Fibroblast of upper back skin (primary cell): ENCODE data around the gene NFASC.

Experiments used
- DNase-seq: peaks from one replicate; pipeline ENCODE4 v3.0.0-alpha.2; 2013

Gene NFASC

DNA sequence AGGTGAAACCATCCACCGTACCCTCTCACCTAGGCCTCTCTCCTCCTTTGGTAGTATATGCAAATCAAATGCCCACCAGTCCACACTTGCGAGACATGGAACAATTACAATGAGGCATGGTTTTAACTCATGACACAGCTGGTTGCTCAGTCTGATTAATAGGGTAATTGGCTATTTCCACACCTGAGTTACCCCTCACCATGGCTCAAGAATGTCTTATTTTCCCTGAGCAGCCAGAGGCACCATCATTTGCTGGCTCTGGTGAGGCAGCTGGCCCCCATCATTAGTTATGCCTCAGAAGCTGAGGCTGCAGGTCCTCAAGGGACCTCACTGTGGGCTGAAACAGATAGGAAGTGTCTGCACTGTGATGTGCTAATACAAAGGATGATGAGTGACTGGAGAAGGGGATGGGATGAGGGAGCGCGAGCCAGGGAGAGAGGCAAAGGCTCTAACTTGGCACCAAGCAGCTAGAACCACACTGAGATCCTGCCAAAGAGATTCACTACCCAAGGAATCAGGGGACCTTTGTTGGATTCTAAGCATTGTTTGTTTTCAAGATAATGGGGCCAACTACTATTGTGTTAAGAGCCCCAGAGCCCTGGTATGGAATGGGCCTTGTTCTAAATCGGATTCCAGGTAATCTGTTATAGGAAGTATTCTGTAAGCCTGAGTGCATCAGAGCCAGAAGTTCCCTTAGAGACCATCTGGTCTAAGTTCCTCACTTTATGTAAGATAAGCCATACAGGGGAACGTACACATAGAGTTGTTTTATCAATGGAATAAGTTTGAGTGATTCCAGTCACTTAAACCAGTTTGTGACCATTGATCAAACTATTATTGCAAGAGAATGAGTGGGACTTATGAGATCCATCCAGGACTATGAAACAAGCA, 92.3 kb downstream of the NFASC start:
- no peak for DNase-seq

DNA sequence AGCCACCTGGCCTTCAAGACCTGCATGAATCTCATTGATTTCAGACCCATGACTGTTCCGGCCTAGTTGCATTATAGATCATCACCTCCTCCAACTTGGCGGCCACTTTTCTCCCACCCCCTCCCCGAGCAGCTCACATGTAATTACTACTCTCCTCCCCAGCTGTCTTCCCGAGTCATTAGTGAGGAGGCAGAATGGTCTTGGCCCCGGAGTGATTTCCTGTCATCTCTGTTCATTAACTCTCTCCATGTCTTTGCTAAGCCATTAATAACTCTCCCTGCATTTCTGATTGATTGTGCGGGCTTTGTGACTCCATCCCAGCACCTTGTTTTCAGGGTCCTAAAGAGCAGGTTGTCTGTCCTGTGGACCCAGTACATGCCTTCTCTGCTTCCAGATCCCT, 96.8 kb downstream of the NFASC start:
- DNase-seq: no peak

DNA sequence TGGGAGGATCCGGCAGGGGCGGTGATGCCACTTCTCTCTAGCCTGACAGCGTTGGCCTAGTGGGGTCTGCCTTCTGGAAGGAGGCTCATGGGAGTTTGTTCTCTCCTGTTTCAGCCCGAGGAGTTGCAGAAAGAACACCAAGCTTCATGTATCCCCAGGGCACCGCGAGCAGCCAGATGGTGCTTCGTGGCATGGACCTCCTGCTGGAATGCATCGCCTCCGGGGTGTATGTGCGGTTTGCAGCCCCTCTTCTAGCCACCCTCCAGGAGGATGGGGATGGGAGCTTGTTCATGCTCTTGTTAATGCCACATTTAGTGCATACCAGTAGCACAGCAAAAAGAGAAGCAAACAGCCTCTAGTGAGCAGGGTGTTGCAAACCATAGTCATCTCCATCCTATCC, 97.5 kb downstream of the NFASC start:
- no peak for DNase-seq

DNA sequence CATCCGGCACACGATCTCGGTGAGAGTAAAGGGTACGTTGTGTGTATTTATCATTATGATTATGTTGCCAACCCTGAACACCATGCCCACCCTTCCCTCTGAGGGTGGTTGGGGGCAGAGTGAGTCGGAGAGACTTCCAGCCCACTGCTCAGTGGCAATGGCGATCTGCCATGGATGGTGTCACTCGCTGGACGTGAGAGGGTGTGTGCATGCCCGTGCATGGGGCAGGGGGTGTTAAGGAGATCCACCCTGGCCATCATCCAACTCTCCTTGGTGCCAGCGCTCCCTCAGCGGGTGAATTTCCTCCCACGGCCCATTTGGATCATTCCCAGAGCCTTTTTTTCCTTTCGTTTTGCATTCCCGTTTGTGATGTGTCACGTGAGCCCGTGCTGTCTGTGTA, 98.3 kb downstream of the NFASC start:
- no peak for DNase-seq

DNA sequence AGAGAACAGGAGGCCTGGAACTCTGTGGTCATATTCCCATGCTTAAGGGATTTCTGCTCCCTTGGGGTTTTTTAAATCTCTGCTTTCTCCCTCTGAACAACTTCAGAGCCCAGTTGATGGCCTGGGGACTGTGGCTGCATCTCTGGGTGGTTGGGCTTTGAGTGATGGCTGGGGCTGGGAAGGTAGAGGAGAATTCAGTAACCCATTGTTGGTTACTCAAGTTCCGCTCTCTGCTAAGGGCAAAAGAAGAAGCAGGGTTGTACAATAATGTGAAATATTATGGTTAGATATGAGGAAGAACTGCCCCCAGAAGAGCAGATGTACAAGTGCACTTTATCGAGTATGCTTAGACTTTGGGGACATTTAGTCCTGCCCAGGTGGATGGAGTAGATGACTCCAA, 100.3 kb downstream of the NFASC start:
- no peak for DNase-seq

DNA sequence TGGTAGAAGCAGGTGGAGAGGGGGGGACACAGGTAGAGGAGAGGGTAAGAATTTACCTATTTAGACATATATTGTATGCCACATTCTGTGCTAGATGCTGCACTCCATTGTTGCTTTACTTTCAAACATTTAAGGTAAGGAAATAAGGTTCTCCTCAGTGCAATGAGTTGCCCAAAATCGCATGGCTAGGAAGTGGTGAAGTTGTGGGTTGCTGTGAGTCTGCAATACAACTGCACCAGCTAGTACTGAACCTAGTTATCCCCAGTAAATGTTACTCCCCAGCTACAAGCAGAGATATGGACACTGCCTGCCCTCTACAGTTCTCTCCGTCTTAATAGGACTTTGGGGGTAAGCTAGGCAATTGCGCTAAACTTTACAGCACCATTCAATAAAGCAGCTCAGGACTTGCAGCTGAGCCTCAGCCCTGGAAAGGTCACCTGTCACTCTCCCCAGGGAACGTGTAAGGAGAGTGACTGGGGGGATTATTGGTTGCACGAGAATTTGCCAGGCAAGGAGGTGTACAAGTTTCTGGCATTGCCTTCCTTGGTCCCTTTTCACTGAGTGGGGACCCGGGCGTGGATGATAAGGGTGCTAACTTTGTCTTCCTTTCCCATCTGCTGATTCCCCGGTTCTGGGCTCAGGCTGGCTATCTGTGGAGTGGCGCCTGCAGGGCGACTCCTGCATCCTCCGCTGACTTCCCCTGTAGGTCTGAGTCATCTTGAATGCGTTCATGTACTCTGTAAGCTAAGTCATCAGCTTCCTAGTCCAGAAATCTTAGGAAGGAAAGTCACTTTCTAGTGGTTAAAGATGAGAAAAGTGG, 101.1 kb downstream of the NFASC start:
- peak; percentile 71 for DNase-seq

DNA sequence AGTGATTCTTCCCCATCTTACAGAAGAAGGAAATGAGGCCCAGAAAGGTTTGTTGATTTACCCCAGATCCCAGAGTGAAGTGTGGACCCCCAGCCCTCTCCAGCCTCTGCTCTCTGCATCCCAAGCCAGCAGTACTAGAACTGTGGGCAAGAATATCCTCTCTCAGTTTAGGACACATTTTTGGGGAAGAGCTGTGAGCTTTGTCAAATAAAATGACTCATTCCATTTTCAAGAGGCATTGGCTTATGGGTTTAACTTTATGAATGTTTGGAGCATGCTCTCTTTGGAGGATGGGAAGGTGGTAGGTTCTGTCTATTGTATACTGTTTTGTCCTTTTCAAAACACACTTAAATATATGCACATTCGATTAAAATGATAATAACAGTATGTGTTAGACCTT, 101.8 kb downstream of the NFASC start:
- no peak for DNase-seq

DNA sequence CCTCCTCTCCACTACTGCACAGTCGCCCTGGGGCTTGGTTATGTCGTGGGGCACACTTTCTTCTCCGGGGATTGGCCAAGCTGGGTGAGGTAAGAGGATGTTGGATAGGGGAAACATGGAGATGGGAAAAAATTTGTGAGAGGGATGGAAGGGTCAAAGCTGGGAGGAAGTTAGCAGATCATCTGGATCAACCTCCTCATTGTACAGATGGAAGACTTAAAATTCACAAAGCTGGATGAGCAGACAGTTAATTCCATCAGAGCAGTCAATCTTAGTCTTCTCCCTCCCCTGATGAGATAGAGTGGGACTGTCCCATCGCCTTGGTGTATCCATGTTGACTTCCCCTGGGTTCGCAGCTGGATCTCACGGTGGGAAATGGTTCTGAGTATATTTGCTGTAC, 102.8 kb downstream of the NFASC start:
- no peak for DNase-seq

DNA sequence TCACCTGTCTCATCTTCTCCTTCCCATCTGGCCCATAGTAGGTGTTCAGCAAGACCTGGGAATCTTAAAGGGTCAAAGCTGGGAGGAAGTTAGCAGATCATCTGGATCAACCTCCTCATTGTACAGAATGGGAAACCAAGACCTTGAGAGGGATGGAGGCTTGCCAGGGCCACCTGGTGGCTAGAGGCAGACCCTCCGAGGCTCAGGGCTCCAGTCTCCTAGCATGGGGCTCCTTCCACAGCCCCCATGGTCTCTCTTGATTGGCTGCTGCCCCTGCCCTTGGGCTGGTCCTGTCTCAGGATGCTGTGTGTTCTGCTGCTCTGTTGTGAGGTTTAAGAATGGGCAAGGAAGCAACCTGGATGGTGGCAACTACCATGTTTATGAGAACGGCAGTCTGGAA, 103.7 kb downstream of the NFASC start:
- DNase-seq: no peak

DNA sequence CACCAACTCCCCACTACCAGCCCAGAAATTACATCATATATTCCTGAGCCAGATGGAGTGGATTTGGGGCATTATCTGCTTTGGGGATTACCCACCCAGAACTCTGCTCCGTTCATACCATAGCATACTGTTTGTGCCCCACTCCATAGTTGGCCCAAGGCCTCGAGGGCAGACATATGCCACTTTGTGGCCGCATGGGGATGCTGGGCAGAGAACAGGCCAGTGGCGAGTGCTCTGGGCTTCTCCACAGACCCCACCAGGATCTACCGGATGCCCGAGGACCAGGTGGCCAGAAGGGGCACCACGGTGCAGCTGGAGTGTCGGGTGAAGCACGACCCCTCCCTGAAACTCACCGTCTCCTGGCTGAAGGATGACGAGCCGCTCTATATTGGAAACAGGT, 104.4 kb downstream of the NFASC start:
- no peak for DNase-seq

DNA sequence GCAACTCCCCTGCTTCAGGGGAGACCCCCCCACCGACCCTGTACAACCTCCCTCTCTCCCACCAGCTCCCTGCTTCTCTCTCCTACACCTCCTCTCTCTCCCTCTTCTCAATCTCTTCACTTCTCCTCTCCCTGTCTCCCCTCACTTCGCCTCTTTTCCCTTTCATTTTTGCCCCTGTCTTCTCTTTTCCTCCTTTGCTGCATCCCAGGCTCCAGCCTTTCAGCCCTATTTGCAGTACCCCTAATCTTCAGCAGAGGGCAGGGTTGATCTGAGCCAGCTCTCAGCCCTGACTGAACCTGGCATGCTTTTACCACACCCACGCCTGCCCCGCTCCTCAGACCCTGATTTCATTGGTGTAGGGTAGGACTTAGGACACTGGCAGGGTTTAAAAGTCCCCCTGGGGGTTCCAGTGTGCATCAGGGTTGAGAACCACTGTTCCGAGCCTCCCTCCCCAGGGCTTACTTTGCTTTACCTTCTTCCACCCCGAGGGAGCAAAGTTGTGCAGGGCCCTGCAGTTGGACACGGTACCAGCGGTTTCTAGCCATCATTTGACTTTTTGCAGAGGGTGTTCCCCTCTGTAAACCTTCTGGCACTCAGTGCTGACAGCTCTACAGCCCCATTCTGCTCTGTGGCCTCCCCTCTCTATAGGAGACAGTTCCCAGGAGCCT, 105.0 kb downstream of the NFASC start:
- DNase-seq: peak; percentile 50

DNA sequence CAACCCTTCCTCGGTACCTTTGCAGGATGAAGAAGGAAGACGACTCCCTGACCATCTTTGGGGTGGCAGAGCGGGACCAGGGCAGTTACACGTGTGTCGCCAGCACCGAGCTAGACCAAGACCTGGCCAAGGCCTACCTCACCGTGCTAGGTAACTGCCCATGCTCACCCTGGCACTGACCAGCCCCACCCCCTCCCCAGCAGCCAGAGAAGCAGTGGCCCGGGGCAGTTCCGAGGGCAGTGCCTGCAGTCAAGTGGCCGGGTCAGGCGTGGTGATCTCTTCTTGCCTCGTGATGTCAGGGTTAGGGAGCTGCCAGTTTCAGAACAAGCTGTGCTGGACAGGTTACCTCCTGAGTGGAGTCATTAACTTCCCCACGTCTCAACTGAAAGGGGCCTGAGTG, 106.0 kb downstream of the NFASC start:
- DNase-seq: no peak

DNA sequence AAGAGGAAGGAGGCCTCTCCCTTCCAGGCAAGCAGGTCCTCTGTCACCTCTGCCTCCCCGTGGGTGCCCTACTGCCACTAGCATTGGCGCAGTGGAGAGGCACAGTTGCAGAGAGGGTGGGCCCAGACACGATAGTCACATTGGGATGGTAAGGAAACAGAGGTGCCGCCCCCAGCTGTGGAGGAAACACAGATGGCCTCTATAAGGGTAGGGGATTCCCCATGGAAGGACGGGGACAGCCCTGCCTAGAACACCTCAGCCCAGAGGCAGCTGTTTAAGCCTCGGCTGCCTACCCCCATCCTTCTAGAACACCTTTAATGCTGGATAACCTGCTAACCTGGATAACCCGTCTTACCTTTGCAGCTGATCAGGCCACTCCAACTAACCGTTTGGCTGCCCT, 106.7 kb downstream of the NFASC start:
- no peak for DNase-seq

DNA sequence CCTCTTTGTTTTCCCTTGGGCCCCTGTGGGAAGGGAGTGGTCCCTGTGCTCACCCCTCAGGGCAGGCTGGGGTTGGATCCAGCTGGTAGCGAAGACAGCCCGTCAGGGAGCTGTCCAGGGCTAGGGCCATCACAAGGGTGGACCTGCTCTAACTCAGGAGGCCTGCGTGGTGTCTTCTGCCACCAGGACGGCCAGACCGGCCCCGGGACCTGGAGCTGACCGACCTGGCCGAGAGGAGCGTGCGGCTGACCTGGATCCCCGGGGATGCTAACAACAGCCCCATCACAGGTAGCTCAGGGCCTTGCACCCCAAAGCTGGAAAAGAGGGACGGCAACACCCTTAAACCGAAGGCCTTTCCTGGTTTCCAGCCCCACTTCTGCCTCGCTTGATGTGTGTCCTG, 108.1 kb downstream of the NFASC start:
- DNase-seq: no peak

DNA sequence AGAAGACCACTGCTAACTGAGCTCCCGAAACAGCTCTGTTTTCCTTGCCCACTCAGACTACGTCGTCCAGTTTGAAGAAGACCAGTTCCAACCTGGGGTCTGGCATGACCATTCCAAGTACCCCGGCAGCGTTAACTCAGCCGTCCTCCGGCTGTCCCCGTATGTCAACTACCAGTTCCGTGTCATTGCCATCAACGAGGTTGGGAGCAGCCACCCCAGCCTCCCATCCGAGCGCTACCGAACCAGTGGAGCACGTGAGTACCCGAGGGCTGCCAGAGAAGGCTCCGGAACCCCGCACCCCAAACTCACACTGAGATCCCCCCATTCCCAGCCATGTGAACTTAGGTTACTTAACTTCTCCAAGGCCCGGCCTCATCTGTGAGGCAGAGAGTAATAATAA, 108.6 kb downstream of the NFASC start:
- no peak for DNase-seq

DNA sequence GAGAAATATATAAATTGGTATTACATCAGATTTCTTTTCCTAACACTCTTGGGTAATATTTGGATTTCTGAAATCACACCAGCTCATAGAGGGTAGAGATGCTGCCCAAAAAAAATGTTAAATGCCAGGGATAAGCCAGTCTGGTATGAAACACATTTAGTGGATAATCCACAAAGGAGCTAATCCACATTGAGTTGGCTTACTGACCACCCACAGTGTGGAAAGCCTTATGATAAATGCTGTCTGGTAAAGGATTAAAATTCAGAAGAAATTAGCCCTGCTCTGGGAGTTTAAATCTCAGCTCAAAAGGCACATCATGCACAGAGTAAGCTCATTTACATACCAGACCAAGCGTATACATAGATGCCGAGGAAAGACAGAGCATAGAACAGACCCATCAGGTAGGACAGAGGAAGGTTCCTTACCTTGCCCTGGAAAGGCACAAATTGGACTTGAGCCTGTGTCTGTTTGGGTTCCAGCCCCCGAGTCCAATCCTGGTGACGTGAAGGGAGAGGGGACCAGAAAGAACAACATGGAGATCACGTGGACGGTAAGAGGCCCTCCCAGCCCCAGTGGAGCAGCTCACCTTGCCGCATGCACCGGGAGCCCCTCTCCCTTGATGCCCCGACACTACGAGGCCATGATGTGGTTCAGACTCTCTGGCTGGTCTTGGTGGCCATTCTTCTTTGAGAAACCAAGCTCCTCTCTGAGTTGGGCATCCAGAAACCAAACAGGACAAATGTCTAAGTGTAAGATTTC, 109.4 kb downstream of the NFASC start:
- no peak for DNase-seq

DNA sequence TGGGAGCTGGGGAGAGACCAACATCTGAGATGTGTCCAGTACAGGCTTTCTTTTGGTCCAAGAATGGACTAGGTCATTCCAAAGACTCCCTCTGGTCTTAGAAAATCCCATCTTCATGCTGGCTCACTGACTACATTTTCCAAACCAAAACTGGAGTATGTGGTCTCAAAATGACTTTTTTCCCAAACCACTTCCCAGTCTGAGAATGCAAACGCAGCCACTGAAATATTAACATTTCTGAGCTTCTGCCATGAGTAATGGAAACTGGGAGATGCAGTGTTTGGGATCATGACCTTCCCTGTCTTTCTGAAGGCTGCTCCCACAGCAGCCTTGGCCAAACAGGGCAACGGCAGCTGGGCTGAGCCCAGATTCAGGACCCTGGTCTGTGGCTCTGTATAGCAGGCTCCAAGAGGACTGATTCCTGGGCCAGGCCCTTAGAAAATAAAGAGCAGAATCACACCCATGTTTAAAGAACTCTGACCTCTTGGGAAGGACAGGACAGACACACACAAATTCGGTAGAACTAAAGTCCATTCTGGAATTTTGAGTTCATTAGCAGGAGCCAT, 110.3 kb downstream of the NFASC start:
- DNase-seq: peak; percentile 55

DNA sequence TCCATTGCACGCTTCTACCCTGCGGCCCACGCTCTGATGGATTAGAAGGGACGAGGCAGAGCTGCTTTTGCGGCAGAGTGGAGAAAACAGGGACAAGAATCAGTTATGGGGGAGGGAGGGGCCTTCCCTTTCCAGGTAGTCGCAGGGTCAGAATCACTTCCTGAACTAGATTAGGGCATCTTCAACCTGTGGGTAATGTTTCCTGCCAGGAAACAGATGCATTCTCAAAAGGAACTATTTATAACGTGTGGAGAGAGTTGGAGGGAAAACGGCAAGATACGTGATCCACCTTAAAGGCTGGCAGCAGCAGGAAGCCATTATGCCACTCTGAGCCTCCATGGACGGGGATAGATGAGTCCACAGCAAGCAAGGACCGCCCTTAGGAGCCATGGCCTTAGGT, 112.5 kb downstream of the NFASC start:
- DNase-seq: no peak

DNA sequence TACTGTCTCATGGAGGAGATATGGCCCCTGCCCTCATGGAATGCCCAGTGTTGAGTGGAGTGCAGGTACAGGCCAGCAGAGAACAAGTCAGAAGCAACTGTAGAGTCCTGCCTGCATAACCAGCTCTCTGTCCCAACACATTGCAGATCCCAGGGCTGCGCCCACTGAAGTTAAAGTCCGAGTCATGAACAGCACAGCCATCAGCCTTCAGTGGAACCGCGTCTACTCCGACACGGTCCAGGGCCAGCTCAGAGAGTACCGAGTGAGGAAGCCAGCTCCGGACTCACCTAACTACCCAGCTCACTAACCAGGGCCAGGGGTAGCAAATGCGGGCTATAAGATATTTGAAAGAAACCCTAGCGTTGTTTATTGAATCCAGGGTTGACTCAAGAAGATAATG, 113.2 kb downstream of the NFASC start:
- DNase-seq: no peak

DNA sequence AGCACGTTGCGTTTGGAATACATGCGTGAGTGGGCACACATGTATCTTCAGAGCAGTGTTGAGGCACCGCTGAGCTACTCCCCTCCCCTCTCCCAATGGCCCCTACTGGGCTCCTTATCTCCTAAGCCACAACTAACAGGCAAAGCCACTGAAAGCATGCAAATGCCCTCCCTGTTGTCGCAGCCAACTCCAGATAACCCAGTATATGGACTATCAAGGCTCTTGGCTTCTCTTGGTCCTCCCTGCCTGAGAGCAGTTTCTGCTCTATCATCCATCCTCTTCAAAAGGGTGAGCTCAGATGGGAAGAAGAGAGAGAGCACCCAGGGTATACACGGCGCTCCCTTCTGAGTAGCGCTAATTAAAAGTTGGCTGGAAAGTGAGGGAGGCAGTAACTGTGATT, 113.8 kb downstream of the NFASC start:
- no peak for DNase-seq

DNA sequence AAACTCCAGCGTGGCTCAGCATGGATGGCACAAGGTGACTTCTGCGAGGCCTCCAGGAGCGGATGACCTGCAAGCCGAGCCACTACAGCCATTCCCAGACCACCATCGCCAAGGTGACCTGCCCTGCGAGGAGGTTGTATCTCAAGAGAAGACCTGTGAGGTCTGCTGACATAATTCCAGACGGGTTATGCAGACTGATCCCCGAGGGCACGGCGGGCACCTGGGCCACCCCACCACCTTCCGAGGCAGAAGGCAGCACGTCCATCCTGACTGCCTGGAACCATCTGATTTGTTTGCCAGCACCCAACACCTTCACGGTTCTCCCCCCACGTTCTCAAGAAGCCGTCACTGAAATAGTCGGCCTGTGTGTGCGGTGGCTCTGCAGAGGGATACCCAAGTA, 115.5 kb downstream of the NFASC start:
- DNase-seq: no peak

DNA sequence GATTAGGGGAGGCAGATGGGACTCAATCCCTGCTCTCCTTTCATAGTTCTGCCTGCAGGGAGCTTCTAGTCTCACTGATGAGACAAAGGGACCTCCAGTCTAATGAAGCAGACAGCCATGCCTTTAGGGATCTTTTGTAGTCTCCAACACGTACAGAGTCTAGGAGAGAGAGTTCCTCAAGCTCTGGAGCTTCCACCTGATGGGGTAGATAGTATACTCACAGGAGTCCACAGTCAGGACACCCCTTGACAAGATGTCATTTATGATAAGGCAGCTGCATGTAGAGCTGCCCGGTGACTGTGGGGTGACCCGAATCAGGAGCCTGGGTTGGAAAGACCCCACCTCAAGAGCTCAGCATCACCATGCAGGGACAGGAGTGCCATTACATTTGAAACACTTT, 117.0 kb downstream of the NFASC start:
- DNase-seq: no peak

DNA sequence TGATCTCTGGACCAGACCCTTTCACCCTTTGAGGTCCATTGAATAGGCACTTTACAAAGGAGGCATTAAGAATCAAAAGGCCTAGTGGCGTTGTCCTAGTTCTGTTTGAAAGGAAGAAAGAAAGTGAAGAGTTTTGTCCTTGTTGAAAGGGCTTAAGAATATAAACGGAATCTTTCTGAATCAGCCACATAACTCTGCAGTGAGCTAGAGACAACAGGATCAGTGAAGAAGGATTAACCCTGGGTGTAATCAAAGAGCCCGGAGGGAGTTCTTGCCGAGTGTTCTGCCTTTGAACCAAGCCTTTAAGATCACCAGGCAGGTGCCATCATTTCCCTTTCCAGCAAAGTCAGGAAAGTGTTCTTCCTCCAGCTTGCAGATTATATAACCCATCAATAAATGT, 117.5 kb downstream of the NFASC start:
- no peak for DNase-seq
